SHP77 (cell line): ENCODE measurements around the gene LHX2.
A peak's percentile ranks its signal among the peaks of the same experiment; 100 is the strongest.

Experiments
- DNase-seq, 2 experiments: peaks; one replicate each; lab custom pipeline; 2025; lab: John Stamatoyannopoulos, UW

Gene LHX2

DNA sequence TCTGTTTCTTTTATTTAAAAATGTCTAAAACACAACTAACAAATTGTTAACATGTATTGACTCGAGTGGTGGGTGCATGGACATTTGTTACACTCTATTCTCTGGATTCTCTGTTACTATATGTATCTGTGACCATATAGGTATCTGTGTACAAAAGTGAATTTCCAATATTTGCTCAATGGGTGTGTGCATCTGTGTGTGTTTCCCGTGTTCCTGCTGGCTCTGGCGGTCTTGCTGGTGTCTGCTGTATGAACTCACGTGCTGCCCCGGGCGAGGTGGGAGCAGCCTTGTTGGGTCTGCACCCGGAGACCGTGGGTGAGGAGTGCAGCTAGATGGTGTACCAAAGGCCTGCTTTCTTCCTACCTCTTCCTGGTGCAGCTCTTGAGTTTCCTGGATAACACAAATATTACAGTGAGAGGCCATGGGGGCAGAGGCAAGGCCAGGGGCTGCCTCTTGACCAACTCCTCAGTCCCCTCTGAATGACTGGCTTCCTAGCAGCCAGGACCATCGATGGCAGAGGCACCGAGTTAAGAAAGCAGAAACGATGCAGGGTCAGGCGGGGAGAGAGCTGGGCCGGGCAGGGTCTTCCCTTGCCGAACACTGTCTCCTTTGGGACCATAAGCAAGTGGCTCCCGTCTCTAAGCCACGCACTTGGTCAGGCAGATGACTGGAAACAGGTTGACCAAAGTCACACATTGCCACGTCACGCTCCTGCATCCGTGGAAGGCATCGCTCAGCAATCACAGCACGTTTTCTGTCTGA is 49.5 kb downstream of the LHX2 start:
- DNase-seq: no peak

DNA sequence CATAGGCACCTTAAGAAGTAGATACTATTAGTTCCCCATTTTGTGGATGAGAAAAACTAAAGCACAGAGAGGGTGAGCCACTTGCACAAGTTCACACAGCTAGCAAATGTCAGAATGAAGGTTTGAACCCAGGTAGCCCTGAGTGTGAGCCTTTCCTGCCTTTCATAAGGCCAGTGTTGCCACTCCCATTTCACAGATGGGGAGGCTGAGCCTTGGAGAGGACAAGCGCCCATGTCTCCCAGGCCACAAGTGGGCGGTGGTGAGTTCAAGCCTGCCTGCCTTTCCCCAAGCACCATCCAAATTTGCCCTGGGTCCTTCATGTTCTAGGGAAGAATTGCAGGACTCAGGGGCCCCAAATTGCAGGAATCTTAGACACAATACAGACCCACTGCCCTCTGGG is 50.6 kb downstream of the LHX2 start:
- no peak for DNase-seq

DNA sequence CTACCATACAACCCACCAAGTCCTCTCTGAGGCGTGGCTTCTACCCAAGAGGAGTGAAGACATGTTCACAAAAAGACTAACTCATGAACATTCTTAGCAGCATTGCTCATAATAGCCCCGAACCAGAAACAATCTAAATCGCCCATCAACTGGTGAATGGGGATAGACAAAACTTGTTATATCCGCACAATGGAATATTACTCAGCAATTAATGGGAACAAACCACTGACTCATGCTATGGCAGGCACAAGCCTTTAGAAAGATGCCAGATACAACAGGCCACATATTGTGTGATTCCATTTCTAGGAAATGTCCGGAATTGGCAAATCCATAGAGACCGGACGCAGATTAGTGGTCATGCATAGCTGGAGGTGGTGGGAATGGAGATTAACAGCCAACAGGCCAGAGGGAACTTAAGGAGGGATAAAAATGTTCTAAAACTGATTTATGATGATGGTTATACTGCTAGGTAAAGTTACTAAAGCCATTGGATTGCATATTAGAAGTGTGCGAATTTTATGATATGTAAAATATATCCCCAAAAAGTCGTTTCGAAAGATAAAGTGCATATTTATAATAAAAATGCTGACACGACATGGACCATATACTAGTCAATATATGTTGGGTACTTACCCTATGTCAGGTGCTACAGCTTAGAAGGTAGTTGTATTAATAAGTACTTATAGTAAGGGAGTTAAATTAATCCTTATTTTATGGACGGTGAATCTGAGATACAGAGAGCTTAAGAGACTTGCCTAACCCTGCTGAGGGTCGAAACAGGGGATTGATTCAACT is 55.4 kb downstream of the LHX2 start:
- DNase-seq: no peak

DNA sequence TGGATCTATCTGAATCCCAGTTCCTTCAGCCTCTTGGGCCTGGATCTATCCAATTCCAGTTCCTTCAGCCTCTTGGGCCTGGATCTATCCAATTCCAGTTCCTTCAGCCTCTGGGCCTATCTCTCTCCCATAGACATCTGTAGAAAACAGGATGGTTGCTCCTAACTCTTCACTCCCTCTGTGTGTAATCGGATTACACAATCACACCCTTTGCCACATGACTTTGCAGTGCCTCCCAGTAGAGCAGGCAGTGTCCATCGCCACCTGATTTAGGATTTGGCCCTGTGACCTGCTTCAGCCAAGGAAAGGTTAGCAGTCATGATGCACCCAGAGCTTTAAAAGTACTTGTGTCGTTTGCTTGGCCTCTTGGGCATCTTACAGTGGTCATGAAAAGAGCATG is 56.7 kb downstream of the LHX2 start:
- no peak for DNase-seq

DNA sequence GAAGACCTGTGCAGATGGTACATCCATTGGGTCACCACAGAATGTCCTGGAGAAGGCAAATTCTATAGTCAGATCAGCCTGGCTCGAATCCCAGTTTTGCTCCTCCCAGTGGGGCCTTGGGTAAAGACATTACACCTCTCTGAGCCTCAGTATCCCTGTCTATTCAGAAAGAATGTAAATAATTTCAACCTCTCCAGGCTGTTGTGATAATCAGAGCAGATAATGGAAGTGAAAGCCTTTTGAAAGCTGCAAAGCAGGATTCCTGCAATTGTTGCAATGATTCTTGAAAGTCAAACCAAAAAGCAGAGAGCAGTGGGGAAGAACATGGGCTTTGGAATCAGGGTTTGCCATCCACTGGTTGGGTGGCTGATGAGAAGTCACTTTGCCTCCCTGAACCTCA is 63.2 kb downstream of the LHX2 start:
- no peak for DNase-seq

DNA sequence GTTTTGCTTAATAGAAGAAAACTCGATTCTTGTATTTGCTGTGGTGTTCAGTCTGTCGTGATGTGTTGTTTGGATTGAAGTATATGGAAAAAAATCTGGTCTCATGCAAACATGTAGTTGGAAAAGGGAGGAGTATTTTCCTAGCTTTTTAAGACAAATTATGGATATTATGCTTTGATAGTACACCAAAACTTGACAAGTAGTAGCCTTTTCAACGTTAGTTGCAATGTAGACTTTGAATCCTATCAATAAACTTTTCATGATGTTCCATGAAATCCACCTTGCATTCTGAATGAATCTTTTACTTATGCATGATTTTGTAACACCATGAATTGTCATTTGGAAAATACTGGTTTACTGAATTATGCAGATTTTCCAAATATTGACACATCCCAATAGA is 64.2 kb downstream of the LHX2 start:
- DNase-seq: no peak

DNA sequence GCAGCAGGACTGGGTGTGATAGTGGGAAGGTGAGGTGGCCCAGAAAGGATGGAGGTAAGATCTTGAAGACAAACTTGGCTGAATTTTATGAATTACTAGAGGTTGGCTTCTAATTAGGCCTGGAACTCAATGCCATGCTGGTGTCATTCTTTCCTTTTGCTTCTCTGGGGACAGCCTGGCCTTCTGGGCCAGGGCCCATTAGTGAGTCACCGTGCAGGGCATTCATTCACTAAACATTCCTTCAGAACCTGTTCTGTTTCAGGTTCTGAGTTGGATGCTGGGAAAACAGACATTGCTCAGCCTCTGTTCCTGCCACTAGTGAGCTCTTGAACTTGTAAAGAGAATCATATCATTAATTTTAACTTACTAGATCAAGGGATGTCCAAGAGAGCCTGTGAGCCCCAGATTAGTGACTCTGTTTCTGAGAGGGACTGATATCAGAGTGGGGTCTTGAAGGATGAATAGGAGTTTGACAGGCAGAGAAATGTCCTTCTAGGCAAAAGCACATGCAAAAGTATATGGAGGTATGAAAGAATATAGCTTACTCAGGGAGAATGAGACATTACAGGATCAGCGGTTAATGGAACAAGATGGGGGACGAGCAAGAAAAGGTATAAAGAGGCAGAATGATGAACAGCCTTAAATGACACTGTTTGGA is 66.5 kb downstream of the LHX2 start:
- no peak for DNase-seq

DNA sequence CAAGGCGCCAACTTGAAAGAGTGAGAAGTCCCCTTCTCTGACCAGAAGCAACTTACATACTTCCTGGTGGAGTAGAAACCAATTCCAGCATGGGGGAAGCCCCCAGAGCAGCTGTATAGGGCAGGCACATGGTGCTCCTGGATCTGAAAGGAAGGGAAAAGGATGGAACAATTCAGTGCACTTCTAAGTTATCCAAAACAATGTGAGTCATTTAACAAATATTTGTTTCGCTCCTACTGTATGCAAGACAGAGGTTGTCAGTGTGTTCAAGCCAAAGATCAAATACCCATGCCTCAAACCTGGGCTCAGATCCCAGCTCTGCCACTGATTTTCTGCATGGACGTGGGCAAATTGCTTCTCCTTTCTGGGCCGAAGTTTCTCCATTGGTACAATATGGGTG is 67.1 kb downstream of the LHX2 start:
- peak in 1 of 2 experiments; percentile 17 for DNase-seq

DNA sequence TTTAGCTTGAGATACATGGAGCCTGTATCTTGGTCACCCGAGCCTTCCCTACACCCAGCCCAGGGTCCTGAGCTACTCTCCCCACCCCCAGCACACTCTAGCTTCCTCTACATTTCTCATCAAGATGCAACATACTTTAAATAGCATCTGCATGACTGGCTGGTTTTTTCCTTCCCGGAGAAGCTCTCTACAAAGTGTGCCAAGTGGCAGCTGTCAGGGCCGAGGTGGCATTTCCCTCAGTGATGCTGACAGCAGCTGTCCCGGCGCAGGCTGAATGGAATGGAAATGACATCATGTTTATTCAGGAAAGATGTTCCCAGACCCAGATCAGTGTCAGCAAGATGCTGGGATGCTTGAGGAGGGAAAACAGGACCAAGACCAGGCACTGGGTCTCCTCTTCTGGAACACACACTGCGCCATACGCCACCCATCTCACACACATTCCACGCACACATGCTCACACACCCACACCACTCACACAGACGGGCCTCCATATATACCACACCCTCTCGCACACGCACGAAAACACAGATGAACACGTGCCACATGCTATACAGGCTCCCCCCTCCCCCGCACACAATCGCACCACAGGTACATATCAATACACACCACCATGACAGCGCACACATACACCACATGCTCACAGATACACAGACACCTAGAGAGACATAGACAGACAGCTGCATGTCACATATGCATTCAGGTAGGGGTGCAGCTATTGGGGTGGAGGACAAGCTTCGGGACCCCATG is 67.8 kb downstream of the LHX2 start:
- peak; percentile 93 to 94 for DNase-seq

DNA sequence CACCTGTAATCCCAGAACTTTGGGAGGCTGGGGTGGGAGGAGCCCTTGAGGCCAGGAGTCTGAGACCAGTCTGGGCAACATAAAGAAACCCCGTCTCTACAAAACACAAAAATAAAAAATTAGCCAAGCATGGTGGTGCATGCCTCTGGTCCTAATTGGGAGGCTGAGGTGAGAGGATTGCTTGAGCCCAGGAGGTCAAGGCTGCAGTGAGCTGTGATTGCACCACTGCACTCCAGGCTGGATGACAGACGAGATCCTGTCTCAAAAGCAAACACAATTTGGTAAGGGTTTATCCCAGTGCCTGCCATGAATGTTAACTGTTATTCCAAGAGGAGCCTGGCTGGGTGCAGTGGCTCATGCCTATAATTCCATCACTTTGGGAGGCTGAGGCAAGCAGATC is 71.1 kb downstream of the LHX2 start:
- no peak for DNase-seq
